ENCODE results near the gene EGR2.
"Not testable (repeated sequence)": the region's sequence is repeated elsewhere in the genome, so short reads cannot be mapped to it uniquely, and the experiment has no call there.

Gene EGR2

DNA sequence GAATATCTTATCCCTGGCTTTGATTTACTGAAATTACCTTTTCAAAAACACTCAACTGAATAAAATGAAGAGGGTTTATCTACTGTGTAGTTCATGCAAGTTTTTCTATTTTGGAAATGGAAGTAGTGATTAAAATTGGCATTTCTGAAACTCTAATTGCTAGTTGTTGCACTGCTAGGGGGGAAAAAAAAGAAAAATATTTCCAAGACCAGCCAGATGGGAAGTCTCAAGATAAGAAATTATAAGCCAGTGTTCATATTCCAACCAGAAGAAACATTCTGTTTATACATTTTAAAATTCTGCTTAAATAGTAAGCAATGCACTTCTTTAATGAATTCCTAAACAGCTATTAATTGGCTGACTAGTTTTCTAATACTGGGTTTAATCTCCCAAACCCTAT, 21.1 kb downstream of the EGR2 start:
- no peak overlapping the region for H3K4me3 ChIP-seq (ENCODE audit: insufficient read length, low read depth)
- H3K4me1 ChIP-seq (ENCODE audit: insufficient read depth, insufficient read length), result no peaks in the 10 kb centered on the region
- TF ChIP-seq YY1 (IDR thresholded peaks at IDR 0.05; ENCODE audit: insufficient read depth, insufficient read length) (no peak), SUZ12 (IDR thresholded peaks at IDR 0.05; ENCODE audit: extremely low read depth, insufficient read depth, insufficient read length) (no peak), ZNF274 (IDR thresholded peaks at IDR 0.05; ENCODE audit: low read depth, low read length) (no peak)
- no peaks in the 10 kb centered on the region for H3K9me3 ChIP-seq (ENCODE audit: insufficient read depth, low read length)
- H3K9ac ChIP-seq (ENCODE audit: insufficient read length, low read depth), result no peak overlapping the region
- no peak for DNase-seq (ENCODE audit: low read depth, low spot score)
- H3K27me3 ChIP-seq (ENCODE audit: insufficient read depth, insufficient read length), result no peaks in the 10 kb centered on the region
- no peaks in the 10 kb centered on the region for H3K36me3 ChIP-seq (ENCODE audit: insufficient read depth, insufficient read length, low read length)

GRCh38 chr10:62794306-62794705, 21.9 kb downstream of the EGR2 start:
- Histone ChIP-seq H3K9me3 (ENCODE audit: insufficient read depth, low read length) (no peaks in the 10 kb centered on the region), H3K4me3 (ENCODE audit: insufficient read length, low read depth) (no peak overlapping the region), H3K4me1 (ENCODE audit: insufficient read depth, insufficient read length) (no peaks in the 10 kb centered on the region), H3K27me3 (ENCODE audit: insufficient read depth, insufficient read length) (no peaks in the 10 kb centered on the region), H3K36me3 (ENCODE audit: insufficient read depth, insufficient read length, low read length) (no peaks in the 10 kb centered on the region), H3K9ac (ENCODE audit: insufficient read length, low read depth) (no peak overlapping the region)
- no peak for DNase-seq (ENCODE audit: low read depth, low spot score)
- TF ChIP-seq ZNF274 (IDR thresholded peaks at IDR 0.05; ENCODE audit: low read depth, low read length), result no peak
- no peak for TF ChIP-seq YY1 (IDR thresholded peaks at IDR 0.05; ENCODE audit: insufficient read depth, insufficient read length)
- no peak for TF ChIP-seq SUZ12 (IDR thresholded peaks at IDR 0.05; ENCODE audit: extremely low read depth, insufficient read depth, insufficient read length)

GRCh38 chr10:62792261-62792660, 23.9 kb downstream of the EGR2 start:
- Histone ChIP-seq H3K9ac (ENCODE audit: insufficient read length, low read depth) (no peak overlapping the region), H3K9me3 (ENCODE audit: insufficient read depth, low read length) (no peaks in the 10 kb centered on the region), H3K36me3 (ENCODE audit: insufficient read depth, insufficient read length, low read length) (no peaks in the 10 kb centered on the region), H3K4me3 (ENCODE audit: insufficient read length, low read depth) (no peak overlapping the region), H3K27me3 (ENCODE audit: insufficient read depth, insufficient read length) (no peaks in the 10 kb centered on the region), H3K4me1 (ENCODE audit: insufficient read depth, insufficient read length) (no peaks in the 10 kb centered on the region)
- DNase-seq (ENCODE audit: low read depth, low spot score), result no peak
- TF ChIP-seq ZNF274 (IDR thresholded peaks at IDR 0.05; ENCODE audit: low read depth, low read length) (no peak), SUZ12 (IDR thresholded peaks at IDR 0.05; ENCODE audit: extremely low read depth, insufficient read depth, insufficient read length) (no peak), YY1 (IDR thresholded peaks at IDR 0.05; ENCODE audit: insufficient read depth, insufficient read length) (no peak)

DNA sequence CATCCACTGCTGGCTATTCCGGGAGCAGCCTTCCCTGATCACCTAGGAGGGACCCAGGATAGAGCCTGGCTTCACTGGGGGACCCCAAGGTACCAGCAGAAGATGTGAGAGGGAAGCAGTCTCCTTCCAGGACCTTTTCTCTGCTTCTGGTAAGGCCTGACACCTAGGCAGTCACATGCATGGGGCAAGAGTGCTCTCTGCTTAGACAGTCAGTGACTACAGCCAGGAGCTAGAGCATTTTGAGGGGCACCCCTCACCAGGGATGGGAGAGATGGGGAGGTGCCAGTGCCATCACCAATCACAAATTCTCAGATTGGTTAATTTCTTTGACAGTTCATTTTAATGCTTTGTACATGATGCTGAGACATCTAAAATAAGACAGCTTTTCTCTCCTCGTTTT, 25.6 kb downstream of the EGR2 start:
- Histone ChIP-seq H3K4me1 (ENCODE audit: insufficient read depth, insufficient read length) (no peaks in the 10 kb centered on the region), H3K9ac (ENCODE audit: insufficient read length, low read depth) (no peak overlapping the region), H3K9me3 (ENCODE audit: insufficient read depth, low read length) (no peaks in the 10 kb centered on the region), H3K4me3 (ENCODE audit: insufficient read length, low read depth) (no peak overlapping the region), H3K36me3 (ENCODE audit: insufficient read depth, insufficient read length, low read length) (no peaks in the 10 kb centered on the region), H3K27me3 (ENCODE audit: insufficient read depth, insufficient read length) (no peaks in the 10 kb centered on the region)
- TF ChIP-seq ZNF274 (IDR thresholded peaks at IDR 0.05; ENCODE audit: low read depth, low read length), result no peak
- no peak for TF ChIP-seq YY1 (IDR thresholded peaks at IDR 0.05; ENCODE audit: insufficient read depth, insufficient read length)
- no peak for TF ChIP-seq SUZ12 (IDR thresholded peaks at IDR 0.05; ENCODE audit: extremely low read depth, insufficient read depth, insufficient read length)
- DNase-seq (ENCODE audit: low read depth, low spot score), result no peak

- no peak for TF ChIP-seq YY1 (IDR thresholded peaks at IDR 0.05; ENCODE audit: insufficient read depth, insufficient read length)
- no peak for TF ChIP-seq SUZ12 (IDR thresholded peaks at IDR 0.05; ENCODE audit: extremely low read depth, insufficient read depth, insufficient read length)
- TF ChIP-seq ZNF274 (IDR thresholded peaks at IDR 0.05; ENCODE audit: low read depth, low read length), result no peak
- no peak overlapping the region for H3K9ac ChIP-seq (ENCODE audit: insufficient read length, low read depth)
- H3K4me1 ChIP-seq (ENCODE audit: insufficient read depth, insufficient read length), result no peaks in the 10 kb centered on the region
- H3K9me3 ChIP-seq (ENCODE audit: insufficient read depth, low read length), result no peaks in the 10 kb centered on the region
- H3K4me3 ChIP-seq (ENCODE audit: insufficient read length, low read depth), result no peak overlapping the region
- no peaks in the 10 kb centered on the region for H3K36me3 ChIP-seq (ENCODE audit: insufficient read depth, insufficient read length, low read length)
- no peak for DNase-seq (ENCODE audit: low read depth, low spot score)
- H3K27me3 ChIP-seq (ENCODE audit: insufficient read depth, insufficient read length), result no peaks in the 10 kb centered on the region
These were observed 26.1 kb downstream of the EGR2 start for GRCh38 chr10:62790019-62790555.

- no peak for DNase-seq (ENCODE audit: low read depth, low spot score)
- Histone ChIP-seq H3K9me3 (ENCODE audit: insufficient read depth, low read length) (no peaks in the 10 kb centered on the region), H3K4me1 (ENCODE audit: insufficient read depth, insufficient read length) (no peaks in the 10 kb centered on the region), H3K4me3 (ENCODE audit: insufficient read length, low read depth) (no peak overlapping the region), H3K27me3 (ENCODE audit: insufficient read depth, insufficient read length) (no peaks in the 10 kb centered on the region), H3K36me3 (ENCODE audit: insufficient read depth, insufficient read length, low read length) (no peaks in the 10 kb centered on the region), H3K9ac (ENCODE audit: insufficient read length, low read depth) (no peak overlapping the region)
- TF ChIP-seq YY1 (IDR thresholded peaks at IDR 0.05; ENCODE audit: insufficient read depth, insufficient read length) (no peak), SUZ12 (IDR thresholded peaks at IDR 0.05; ENCODE audit: extremely low read depth, insufficient read depth, insufficient read length) (no peak), ZNF274 (IDR thresholded peaks at IDR 0.05; ENCODE audit: low read depth, low read length) (no peak)
These were observed 27.2 kb downstream of the EGR2 start for GRCh38 chr10:62788861-62789467.

DNA sequence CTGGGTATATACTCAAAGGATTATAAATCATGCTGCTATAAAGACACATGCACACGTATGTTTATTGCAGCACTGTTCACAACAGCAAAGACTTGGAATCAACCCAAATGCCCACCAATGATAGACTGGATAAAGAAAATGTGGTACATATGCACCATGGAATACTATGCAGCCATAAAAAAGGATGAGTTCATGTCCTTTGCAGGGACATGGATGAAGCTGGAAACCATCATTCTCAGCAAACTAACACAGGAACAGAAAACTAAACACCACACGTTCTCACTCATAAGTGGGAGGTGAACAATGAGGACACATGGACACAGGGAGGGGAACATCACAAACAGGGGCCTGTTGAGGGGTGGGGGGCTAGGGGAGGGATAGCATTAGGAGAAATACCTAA, 27.9 kb downstream of the EGR2 start:
- H3K9ac ChIP-seq (ENCODE audit: insufficient read length, low read depth); H3K4me3 ChIP-seq (ENCODE audit: insufficient read length, low read depth); H3K27me3 ChIP-seq (ENCODE audit: insufficient read depth, insufficient read length); DNase-seq (ENCODE audit: low read depth, low spot score); H3K4me1 ChIP-seq (ENCODE audit: insufficient read depth, insufficient read length); H3K9me3 ChIP-seq (ENCODE audit: insufficient read depth, low read length); H3K36me3 ChIP-seq (ENCODE audit: insufficient read depth, insufficient read length, low read length): not testable (repeated sequence)

- not testable (repeated sequence) for H3K4me3 ChIP-seq (ENCODE audit: insufficient read length, low read depth); H3K36me3 ChIP-seq (ENCODE audit: insufficient read depth, insufficient read length, low read length); H3K4me1 ChIP-seq (ENCODE audit: insufficient read depth, insufficient read length); H3K9ac ChIP-seq (ENCODE audit: insufficient read length, low read depth); H3K27me3 ChIP-seq (ENCODE audit: insufficient read depth, insufficient read length); DNase-seq (ENCODE audit: low read depth, low spot score); H3K9me3 ChIP-seq (ENCODE audit: insufficient read depth, low read length)
These were observed 31.6 kb downstream of the EGR2 start for GRCh38 chr10:62784537-62784936.

Measured in NT2/D1 (cell line).